A549 (cell line): Measurements from ENCODE around the gene PCDHGB7. TPM values are rescaled to one million over a fixed set of nuclear protein-coding genes. Genes with fewer than 3 reads are reported as not detected.

Experiments
- ATAC-seq, 2 experiments: fragments of 200-7000 bp in 1 of 2; fragments of >200 bp in 1 of 2; cut with Nextera tagmentation in 1 of 2; cut with Tn5 transposase in 1 of 2; 3 replicates each; pipeline versions ENCODE4 v1.8.0 to v1.9.1; 2018 to 2020; ENCODE audit warnings: mild to moderate bottlenecking in 1 of 2, moderate library complexity in 1 of 2
- CTCF ChIA-PET: fragments of 300-600 bp; sonication (Branson Sonifier 250); formaldehyde crosslinking; extraction: SDS; loops from one replicate; lab custom pipeline; 2021; ENCODE audit warnings: antibody characterized with exemption, inconsistent platforms; lab: Yijun Ruan, JAX
- POLR2A ChIA-PET: fragments of 350-600 bp; formaldehyde crosslinking; extraction: SDS; loops from one replicate; lab custom pipeline; 2021; ENCODE audit warnings: antibody characterized with exemption, inconsistent platforms; lab: Yijun Ruan, JAX
- DNase-seq, 2 experiments: peaks; one replicate each; pipeline versions ENCODE4 v3.0.0 to v3.0.0-alpha.2; 2011 to 2016; ENCODE audit warnings: low read depth in 1 of 2, low spot score in 1 of 2
- FAIRE-seq: peaks from 2 replicates; lab custom pipeline; 2011; peaks lifted over from hg19 to GRCh38; lab: Jason Lieb, UNC
- H3K27ac ChIP-seq, 2 experiments: fragments of >200 bp; sonication (Bioruptor Twin); formaldehyde crosslinking; 3 replicates each; pipeline ENCODE4 v1.5.1; 2016 to 2017
- H3K4me1 ChIP-seq: fragments of >200 bp; sonication (Bioruptor Twin); formaldehyde crosslinking; 3 replicates; pipeline ENCODE4 v1.6.1; 2016
- H3K4me2 ChIP-seq: fragments of >200 bp; sonication (Bioruptor Twin); formaldehyde crosslinking; 3 replicates; pipeline ENCODE4 v1.6.1; 2016
- H3K4me3 ChIP-seq: fragments of >200 bp; sonication (Bioruptor Twin); formaldehyde crosslinking; 3 replicates; pipeline ENCODE4 v1.5.1; 2016
- H3K9me3 ChIP-seq: fragments of >200 bp; sonication (Bioruptor Twin); formaldehyde crosslinking; 3 replicates; pipeline ENCODE4 v1.6.1; 2016
- BHLHE40 ChIP-seq: IDR thresholded peaks from 2 replicates; pipeline ENCODE4 v1.6.1; 2012; ENCODE audit warnings: low read depth, low read length, inconsistent platforms
- CBX2 ChIP-seq: fragments of 200-600 bp; sonication (generic); IDR thresholded peaks from 2 replicates; pipeline ENCODE4 v1.6.1; 2016; ENCODE audit warnings: low read depth, mild to moderate bottlenecking, borderline replicate concordance
- CEBPB ChIP-seq, 2 experiments: fragments of >200 bp in 1 of 2; sonication (Bioruptor Twin) in 1 of 2; formaldehyde crosslinking in 1 of 2; IDR thresholded peaks; 2 replicates each; pipeline ENCODE4 v1.6.1; 2012 to 2016
- CHD2 ChIP-seq: fragments of 150-350 bp; IDR thresholded peaks from 2 replicates; pipeline ENCODE4 v1.6.1; 2014; ENCODE audit warnings: low read length; ENCODE audit not compliant: partially characterized antibody
- EHF ChIP-seq: fragments of 250-450 bp; sonication (Bioruptor Pico); IDR thresholded peaks from 2 replicates; pipeline ENCODE4 v1.5.0; 2020; ENCODE audit warnings: mild to moderate bottlenecking
- EHMT2 ChIP-seq: fragments of 200-600 bp; sonication (generic); IDR thresholded peaks from 2 replicates; pipeline ENCODE4 v1.6.1; 2016; ENCODE audit warnings: antibody characterized with exemption, low read depth, mild to moderate bottlenecking, moderate library complexity
- EP300 ChIP-seq, 2 experiments: fragments of >200 bp; sonication (Bioruptor Twin); formaldehyde crosslinking; IDR thresholded peaks; 2 replicates in 1 of 2; 3 replicates in 1 of 2; pipeline ENCODE4 v1.6.1; 2016 to 2017
- FOSL2 ChIP-seq, 2 experiments: fragments of 450-650 bp in 1 of 2; fragments of >200 bp in 1 of 2; sonication (Bioruptor Twin) in 1 of 2; formaldehyde crosslinking; IDR thresholded peaks; 2 replicates each; pipeline versions ENCODE4 v1.5.0 to v1.6.1; 2016 to 2020; ENCODE audit warnings: mild to moderate bottlenecking in 1 of 2, moderate library complexity in 1 of 2
- HEYL ChIP-seq: fragments of 250-450 bp; sonication (Bioruptor Pico); IDR thresholded peaks from 2 replicates; pipeline ENCODE4 v1.8.0; 2021; ENCODE audit warnings: mild to moderate bottlenecking, moderate library complexity
- HOXA7 ChIP-seq: fragments of 250-450 bp; sonication (Bioruptor Pico); IDR thresholded peaks from 2 replicates; pipeline ENCODE4 v1.5.0; 2020; ENCODE audit warnings: mild to moderate bottlenecking, moderate library complexity
- HOXB5 ChIP-seq: fragments of 250-450 bp; sonication (Bioruptor Pico); IDR thresholded peaks from 2 replicates; pipeline ENCODE4 v1.5.0; 2020; ENCODE audit warnings: mild to moderate bottlenecking, moderate library complexity
- JUN ChIP-seq, 2 experiments: fragments of >200 bp; sonication (Bioruptor Twin); formaldehyde crosslinking; IDR thresholded peaks; 2 replicates in 1 of 2; 3 replicates in 1 of 2; pipeline ENCODE4 v1.6.1; 2016 to 2017
- JUNB ChIP-seq: fragments of >200 bp; sonication (Bioruptor Twin); formaldehyde crosslinking; IDR thresholded peaks from 2 replicates; pipeline ENCODE4 v1.6.1; 2016
- KDM1A ChIP-seq: fragments of 200-600 bp; sonication (generic); IDR thresholded peaks from 2 replicates; pipeline ENCODE4 v1.6.1; 2016; ENCODE audit warnings: low read depth, mild to moderate bottlenecking
- MAFK ChIP-seq: fragments of 450-650 bp; IDR thresholded peaks from 2 replicates; pipeline ENCODE4 v1.6.1; 2014; ENCODE audit not compliant: partially characterized antibody
- MAZ ChIP-seq: fragments of 150-350 bp; IDR thresholded peaks from 2 replicates; pipeline ENCODE4 v1.6.1; 2014; ENCODE audit warnings: antibody characterized with exemption, low read depth, low read length, borderline replicate concordance
- NFE2L2 ChIP-seq: fragments of 150-350 bp; conservative IDR thresholded peaks from 2 replicates; pipeline ENCODE4 v1.6.1; 2014; ENCODE audit warnings: low read length
- NPAS2 ChIP-seq: fragments of 250-450 bp; sonication (Bioruptor Pico); IDR thresholded peaks from 2 replicates; pipeline ENCODE4 v1.8.0; 2022; ENCODE audit warnings: mild to moderate bottlenecking, moderate library complexity, borderline replicate concordance
- NR3C1 ChIP-seq: fragments of >200 bp; sonication (Bioruptor Twin); formaldehyde crosslinking; IDR thresholded peaks from 3 replicates; pipeline ENCODE4 v1.6.1; 2017
- RAD21 ChIP-seq, 2 experiments: fragments of >200 bp in 1 of 2; sonication (Bioruptor Twin) in 1 of 2; formaldehyde crosslinking in 1 of 2; IDR thresholded peaks in 1 of 2; conservative IDR thresholded peaks in 1 of 2; 2 replicates in 1 of 2; 3 replicates in 1 of 2; pipeline ENCODE4 v1.6.1; 2012 to 2018; ENCODE audit warnings: inconsistent platforms in 1 of 2
- SREBF2 ChIP-seq: fragments of 450-650 bp; IDR thresholded peaks from 2 replicates; pipeline ENCODE4 v1.6.1; 2014; ENCODE audit warnings: mild to moderate bottlenecking, moderate library complexity
- TP53 ChIP-seq: fragments of 250-450 bp; sonication (Bioruptor Pico); IDR thresholded peaks from 2 replicates; pipeline ENCODE4 v1.5.0; 2021; ENCODE audit warnings: mild to moderate bottlenecking, moderate library complexity
- ZFP36 ChIP-seq: fragments of 450-650 bp; IDR thresholded peaks from 2 replicates; pipeline ENCODE4 v1.6.1; 2014; ENCODE audit warnings: borderline replicate concordance; ENCODE audit not compliant: partially characterized antibody
- WGBS: methylation state at CpG from one replicate; pipeline ENCODE4 v1.1.6; 2017; ENCODE audit errors: missing lambda C conversion rate; 5-methylcytosine and 5-hydroxymethylcytosine counted together
- polyA plus RNA-seq, 4 experiments: library from polyadenylated mRNA; depleted of rRNA in 3 of 4; stranded (reverse); fragments of >200 nt; fragmentation: RNase III in 1 of 4; extraction: RNeasy Plus Mini Kit Qiagen cat#74134 plus additional on column Dnase treatment in 1 of 4; gene quantifications; 2 replicates in 3 of 4; 3 replicates in 1 of 4; pipeline ENCODE4 v1.2.3, GENCODE V29; 2011 to 2017
- TF ChIP-seq, protein P1 (sequence below): fragments of 200-600 bp; sonication (generic); IDR thresholded peaks from 2 replicates; pipeline ENCODE4 v1.6.1; 2016; ENCODE audit warnings: antibody characterized with exemption, mild to moderate bottlenecking, moderate library complexity
- TF ChIP-seq, protein P2 (sequence below): fragments of >200 bp; sonication (Bioruptor Twin); formaldehyde crosslinking; IDR thresholded peaks from 3 replicates; pipeline ENCODE4 v1.6.1; 2016
- TF ChIP-seq, protein P3 (sequence below): IDR thresholded peaks from 2 replicates; pipeline ENCODE4 v1.6.1; 2012
- TF ChIP-seq, protein P4 (sequence below): fragments of 250-450 bp; sonication (Bioruptor Pico); IDR thresholded peaks from 2 replicates; pipeline ENCODE4 v1.5.0; 2020; ENCODE audit warnings: low read depth, mild to moderate bottlenecking, moderate library complexity
- TF ChIP-seq, protein P5 (sequence below): fragments of 250-450 bp; sonication (Bioruptor Pico); IDR thresholded peaks from 2 replicates; pipeline ENCODE4 v1.5.0; 2021; ENCODE audit warnings: mild to moderate bottlenecking, moderate library complexity, borderline replicate concordance

Gene PCDHGB7
- polyA plus RNA-seq, 2 of the 4 experiments (the other 2 are of a cell fraction), result 0.06 to 0.14 TPM

DNA sequence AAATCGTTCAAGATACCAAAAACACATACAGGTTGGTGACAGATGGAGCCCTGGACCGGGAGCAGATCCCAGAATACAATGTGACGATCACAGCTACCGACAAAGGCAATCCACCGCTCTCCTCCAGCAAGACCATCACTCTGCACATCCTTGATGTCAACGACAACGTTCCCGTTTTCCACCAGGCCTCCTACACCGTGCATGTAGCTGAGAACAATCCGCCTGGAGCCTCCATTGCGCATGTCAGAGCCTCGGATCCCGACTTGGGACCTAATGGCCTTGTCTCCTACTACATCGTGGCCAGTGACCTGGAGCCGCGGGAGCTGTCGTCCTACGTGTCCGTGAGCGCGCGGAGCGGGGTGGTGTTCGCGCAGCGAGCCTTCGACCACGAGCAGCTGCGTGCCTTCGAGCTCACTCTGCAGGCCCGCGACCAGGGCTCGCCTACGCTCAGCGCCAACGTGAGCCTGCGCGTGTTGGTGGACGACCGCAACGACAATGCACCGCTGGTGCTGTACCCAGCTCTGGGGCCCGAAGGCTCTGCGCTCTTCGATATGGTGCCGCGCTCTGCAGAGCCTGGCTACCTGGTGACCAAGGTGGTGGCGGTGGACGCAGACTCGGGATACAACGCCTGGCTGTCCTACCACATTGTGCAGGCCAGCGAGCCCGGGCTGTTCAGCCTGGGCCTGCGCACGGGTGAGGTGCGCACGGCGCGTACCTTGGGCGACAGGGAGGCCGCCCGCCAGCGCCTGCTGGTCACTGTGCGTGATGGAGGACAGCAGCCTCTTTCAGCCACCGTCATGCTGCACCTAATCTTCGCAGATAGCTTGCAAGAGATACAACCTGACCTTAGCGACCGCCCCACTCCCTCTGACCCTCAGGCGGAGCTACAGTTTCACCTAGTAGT, 45.7 kb upstream of the PCDHGB7 start:
- ChIA-PET CTCF (interaction anchor here (1.1 to 3.5 kb wide), 11 partner anchors 14 to 278 kb away, joined by 3 to 21 read pairs (median 16); partner anchors contain the start of genes DIAPH1, PCDHGA1, PCDHGB1 and PCDHGB4), POLR2A (no interaction called here)
- no peak overlapping the region for H3K4me3 ChIP-seq
- ATAC-seq, result no peak
- no peak overlapping the region for H3K4me2 ChIP-seq
- H3K27ac ChIP-seq, result no peak overlapping the region
- no peaks in the 10 kb centered on the region for H3K4me1 ChIP-seq
- H3K9me3 ChIP-seq, result peaks cover 48% of the 10 kb centered on the region
- no peak for FAIRE-seq
- no peak for TF ChIP-seq ZFP36
- TF ChIP-seq HOXA7 (CRISPR knock-in tag), result no peak
- TF ChIP-seq, protein P1, sequence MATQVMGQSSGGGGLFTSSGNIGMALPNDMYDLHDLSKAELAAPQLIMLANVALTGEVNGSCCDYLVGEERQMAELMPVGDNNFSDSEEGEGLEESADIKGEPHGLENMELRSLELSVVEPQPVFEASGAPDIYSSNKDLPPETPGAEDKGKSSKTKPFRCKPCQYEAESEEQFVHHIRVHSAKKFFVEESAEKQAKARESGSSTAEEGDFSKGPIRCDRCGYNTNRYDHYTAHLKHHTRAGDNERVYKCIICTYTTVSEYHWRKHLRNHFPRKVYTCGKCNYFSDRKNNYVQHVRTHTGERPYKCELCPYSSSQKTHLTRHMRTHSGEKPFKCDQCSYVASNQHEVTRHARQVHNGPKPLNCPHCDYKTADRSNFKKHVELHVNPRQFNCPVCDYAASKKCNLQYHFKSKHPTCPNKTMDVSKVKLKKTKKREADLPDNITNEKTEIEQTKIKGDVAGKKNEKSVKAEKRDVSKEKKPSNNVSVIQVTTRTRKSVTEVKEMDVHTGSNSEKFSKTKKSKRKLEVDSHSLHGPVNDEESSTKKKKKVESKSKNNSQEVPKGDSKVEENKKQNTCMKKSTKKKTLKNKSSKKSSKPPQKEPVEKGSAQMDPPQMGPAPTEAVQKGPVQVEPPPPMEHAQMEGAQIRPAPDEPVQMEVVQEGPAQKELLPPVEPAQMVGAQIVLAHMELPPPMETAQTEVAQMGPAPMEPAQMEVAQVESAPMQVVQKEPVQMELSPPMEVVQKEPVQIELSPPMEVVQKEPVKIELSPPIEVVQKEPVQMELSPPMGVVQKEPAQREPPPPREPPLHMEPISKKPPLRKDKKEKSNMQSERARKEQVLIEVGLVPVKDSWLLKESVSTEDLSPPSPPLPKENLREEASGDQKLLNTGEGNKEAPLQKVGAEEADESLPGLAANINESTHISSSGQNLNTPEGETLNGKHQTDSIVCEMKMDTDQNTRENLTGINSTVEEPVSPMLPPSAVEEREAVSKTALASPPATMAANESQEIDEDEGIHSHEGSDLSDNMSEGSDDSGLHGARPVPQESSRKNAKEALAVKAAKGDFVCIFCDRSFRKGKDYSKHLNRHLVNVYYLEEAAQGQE, result no peak
- TF ChIP-seq, protein P2, sequence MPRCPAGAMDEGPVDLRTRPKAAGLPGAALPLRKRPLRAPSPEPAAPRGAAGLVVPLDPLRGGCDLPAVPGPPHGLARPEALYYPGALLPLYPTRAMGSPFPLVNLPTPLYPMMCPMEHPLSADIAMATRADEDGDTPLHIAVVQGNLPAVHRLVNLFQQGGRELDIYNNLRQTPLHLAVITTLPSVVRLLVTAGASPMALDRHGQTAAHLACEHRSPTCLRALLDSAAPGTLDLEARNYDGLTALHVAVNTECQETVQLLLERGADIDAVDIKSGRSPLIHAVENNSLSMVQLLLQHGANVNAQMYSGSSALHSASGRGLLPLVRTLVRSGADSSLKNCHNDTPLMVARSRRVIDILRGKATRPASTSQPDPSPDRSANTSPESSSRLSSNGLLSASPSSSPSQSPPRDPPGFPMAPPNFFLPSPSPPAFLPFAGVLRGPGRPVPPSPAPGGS, result no peak
- TF ChIP-seq HEYL (CRISPR knock-in tag), result no peak
- TF ChIP-seq RAD21 (conservative IDR thresholded peaks at IDR 0.05 in 1 of 2, IDR thresholded peaks at IDR 0.05 in 1 of 2), result no peak
- TF ChIP-seq JUN (IDR thresholded peaks at IDR 0.05), result no peak
- TF ChIP-seq SREBF2, result no peak
- TF ChIP-seq, protein P3, sequence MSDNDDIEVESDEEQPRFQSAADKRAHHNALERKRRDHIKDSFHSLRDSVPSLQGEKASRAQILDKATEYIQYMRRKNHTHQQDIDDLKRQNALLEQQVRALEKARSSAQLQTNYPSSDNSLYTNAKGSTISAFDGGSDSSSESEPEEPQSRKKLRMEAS, result no peak
- no peak for TF ChIP-seq EHF (CRISPR knock-in tag)
- no peak for TF ChIP-seq EP300 (IDR thresholded peaks at IDR 0.05)
- TF ChIP-seq CEBPB (IDR thresholded peaks at IDR 0.05), result no peak
- TF ChIP-seq CBX2, result no peak
- TF ChIP-seq MAZ, result no peak
- TF ChIP-seq HOXB5 (CRISPR knock-in tag), result no peak
- TF ChIP-seq BHLHE40, result no peak
- no peak for TF ChIP-seq EHMT2
- no peak for DNase-seq
- 76% methylated on average over 49 of the region's 69 CpGs for WGBS

DNA sequence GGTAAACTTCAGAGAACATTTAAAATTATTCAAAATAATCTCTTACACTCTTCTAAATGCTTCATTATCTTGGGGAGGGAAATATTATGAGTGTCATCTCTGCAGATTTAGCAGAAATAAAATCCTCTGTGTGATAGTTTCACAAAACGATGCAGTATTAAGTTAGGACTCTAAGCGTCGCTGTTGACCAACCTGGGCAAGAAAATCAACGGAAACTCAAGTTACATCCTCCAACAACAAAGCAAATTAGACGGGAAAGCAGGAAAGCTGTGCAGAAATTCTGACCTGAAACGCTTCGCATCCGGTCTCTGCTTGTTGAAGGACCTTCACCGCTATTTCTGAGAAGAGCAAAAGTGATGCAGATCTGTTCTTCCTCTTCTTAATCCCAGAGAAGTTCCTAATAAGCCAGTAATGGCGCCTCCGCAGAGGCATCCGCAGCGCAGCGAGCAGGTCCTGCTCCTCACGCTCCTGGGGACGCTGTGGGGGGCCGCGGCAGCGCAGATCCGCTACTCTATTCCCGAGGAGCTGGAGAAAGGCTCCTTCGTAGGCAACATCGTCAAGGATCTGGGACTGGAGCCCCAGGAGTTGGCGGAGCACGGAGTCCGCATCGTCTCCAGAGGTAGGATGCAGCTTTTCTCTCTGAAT, 43.7 kb upstream of the PCDHGB7 start, which contains the start of gene PCDHGA6:
Gene PCDHGA6, plus strand, starts transcription at position 219 of the 645 bp plus-strand sequence. Its CDS starts 193 bp downstream, at position 412.
- no peak within 1 kb of the TSS for H3K4me3 ChIP-seq
- ATAC-seq (no peak), FAIRE-seq (no peak), DNase-seq (no peak)
- H3K4me1 ChIP-seq, result no peaks in the 10 kb centered on the region
- H3K9me3 ChIP-seq, result peaks cover 55% of the 10 kb centered on the region
- TF ChIP-seq NFE2L2 (no peak), MAZ (no peak), CHD2 (no peak), JUNB (no peak), MAFK (no peak), NPAS2 (CRISPR knock-in tag) (no peak), TP53 (CRISPR knock-in tag) (no peak), NR3C1 (no peak), FOSL2 (IDR thresholded peaks at IDR 0.05) (no peak), FOSL2 (CRISPR knock-in tag; IDR thresholded peaks at IDR 0.05) (no peak), KDM1A (no peak)
- TF ChIP-seq, protein P4, sequence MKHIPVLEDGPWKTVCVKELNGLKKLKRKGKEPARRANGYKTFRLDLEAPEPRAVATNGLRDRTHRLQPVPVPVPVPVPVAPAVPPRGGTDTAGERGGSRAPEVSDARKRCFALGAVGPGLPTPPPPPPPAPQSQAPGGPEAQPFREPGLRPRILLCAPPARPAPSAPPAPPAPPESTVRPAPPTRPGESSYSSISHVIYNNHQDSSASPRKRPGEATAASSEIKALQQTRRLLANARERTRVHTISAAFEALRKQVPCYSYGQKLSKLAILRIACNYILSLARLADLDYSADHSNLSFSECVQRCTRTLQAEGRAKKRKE (CRISPR knock-in tag), result no peak
- TF ChIP-seq, protein P5, sequence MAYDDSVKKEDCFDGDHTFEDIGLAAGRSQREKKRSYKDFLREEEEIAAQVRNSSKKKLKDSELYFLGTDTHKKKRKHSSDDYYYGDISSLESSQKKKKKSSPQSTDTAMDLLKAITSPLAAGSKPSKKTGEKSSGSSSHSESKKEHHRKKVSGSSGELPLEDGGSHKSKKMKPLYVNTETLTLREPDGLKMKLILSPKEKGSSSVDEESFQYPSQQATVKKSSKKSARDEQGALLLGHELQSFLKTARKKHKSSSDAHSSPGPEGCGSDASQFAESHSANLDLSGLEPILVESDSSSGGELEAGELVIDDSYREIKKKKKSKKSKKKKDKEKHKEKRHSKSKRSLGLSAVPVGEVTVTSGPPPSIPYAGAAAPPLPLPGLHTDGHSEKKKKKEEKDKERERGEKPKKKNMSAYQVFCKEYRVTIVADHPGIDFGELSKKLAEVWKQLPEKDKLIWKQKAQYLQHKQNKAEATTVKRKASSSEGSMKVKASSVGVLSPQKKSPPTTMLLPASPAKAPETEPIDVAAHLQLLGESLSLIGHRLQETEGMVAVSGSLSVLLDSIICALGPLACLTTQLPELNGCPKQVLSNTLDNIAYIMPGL (CRISPR knock-in tag), result no peak
- CTCF ChIA-PET, result interaction anchor here (0.8 to 2.5 kb wide), 4 partner anchors 9 to 190 kb away, joined by 3 to 10 read pairs (median 6); partner anchors contain the start of genes PCDHGA5 and PCDHGB1
- POLR2A ChIA-PET, result no interaction called here
- H3K4me2 ChIP-seq, result no peak within 1 kb of the TSS
- WGBS, result 73% methylated on average over 27 of the region's 27 CpGs
- no peak within 1 kb of the TSS for H3K27ac ChIP-seq
